Skeletal muscle satellite cell (primary cell): Measurements from ENCODE around the gene CLEC4G.

Experiments
- H3K27me3 ChIP-seq: 2 replicates; pipeline ENCODE4 v1.7.0; 2013; ENCODE audit warnings: low read length; ENCODE audit not compliant: control insufficient read depth, insufficient read depth
- H3K36me3 ChIP-seq: 2 replicates; pipeline ENCODE4 v1.7.0; 2013; ENCODE audit warnings: mild to moderate bottlenecking, control low read depth, low read length; ENCODE audit not compliant: insufficient read depth
- H3K4me1 ChIP-seq: 2 replicates; pipeline ENCODE4 v1.7.0; 2013; ENCODE audit warnings: low read length; ENCODE audit not compliant: control insufficient read depth, insufficient read depth
- H3K4me2 ChIP-seq: 2 replicates; pipeline ENCODE4 v1.7.0; 2013; ENCODE audit warnings: mild to moderate bottlenecking, low read length
- H3K4me3 ChIP-seq: 2 replicates; pipeline ENCODE4 v1.7.0; 2013; ENCODE audit warnings: low read length
- H3K9ac ChIP-seq: 2 replicates; pipeline ENCODE4 v1.7.0; 2013; ENCODE audit warnings: mild to moderate bottlenecking, low read depth, low read length, moderate library complexity
- H3K9me3 ChIP-seq: replicated peaks from 2 replicates; pipeline ENCODE4 v1.7.0; 2013; ENCODE audit warnings: mild to moderate bottlenecking, control low read depth, low read length

The CLEC4G gene

DNA sequence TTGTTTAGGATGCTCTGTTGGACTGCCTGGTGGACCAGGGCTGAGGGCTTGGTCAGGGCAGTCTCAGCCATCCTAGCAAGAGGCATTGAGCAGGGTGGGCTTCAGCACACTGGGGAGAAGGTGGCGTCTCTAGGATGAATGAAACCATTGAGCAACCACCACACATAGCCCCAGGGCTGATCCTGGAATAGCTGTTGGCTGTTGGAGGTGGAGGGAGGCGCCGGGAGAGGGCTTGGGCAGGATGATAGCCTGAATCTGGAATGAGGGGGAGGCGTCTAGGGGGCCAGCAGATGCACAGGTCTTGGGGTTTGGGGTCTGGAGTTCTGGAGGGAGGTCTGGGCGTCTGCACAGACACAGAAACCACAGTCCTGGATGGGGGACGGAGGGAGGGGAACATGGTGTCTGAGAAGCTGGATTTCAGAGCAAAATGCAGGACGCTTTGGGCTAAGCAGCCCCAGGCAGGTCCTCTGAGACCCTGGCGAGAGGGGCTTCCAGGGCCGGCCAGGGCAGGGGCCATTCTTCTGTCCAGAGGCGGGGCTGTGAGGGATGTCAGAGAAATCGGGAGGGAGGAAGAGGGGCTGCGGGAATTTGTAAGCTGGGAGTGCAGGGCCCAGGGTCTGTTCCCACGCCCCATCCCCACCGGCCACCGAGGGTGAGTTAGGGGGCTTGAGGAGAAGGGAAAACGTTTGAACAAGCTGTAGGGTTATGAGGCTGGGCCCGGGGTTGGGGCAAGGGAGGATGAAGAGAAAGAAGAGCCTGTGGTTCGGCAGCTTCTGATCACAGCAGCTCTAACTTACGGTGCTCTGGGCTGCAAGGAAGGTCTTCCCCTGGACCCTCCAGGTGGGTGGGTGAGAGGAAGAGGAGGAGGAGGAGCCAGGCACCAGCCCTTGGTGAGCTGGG is 46.1 kb downstream of the CLEC4G start:
- no peak overlapping the region for H3K4me3 ChIP-seq
- H3K4me2 ChIP-seq: no peak overlapping the region
- H3K4me1 ChIP-seq: peaks cover 6% of the 10 kb centered on the region
- no peaks in the 10 kb centered on the region for H3K9me3 ChIP-seq
- H3K36me3 ChIP-seq: peaks cover 15% of the 10 kb centered on the region
- H3K9ac ChIP-seq: no peak overlapping the region
- no peaks in the 10 kb centered on the region for H3K27me3 ChIP-seq

DNA sequence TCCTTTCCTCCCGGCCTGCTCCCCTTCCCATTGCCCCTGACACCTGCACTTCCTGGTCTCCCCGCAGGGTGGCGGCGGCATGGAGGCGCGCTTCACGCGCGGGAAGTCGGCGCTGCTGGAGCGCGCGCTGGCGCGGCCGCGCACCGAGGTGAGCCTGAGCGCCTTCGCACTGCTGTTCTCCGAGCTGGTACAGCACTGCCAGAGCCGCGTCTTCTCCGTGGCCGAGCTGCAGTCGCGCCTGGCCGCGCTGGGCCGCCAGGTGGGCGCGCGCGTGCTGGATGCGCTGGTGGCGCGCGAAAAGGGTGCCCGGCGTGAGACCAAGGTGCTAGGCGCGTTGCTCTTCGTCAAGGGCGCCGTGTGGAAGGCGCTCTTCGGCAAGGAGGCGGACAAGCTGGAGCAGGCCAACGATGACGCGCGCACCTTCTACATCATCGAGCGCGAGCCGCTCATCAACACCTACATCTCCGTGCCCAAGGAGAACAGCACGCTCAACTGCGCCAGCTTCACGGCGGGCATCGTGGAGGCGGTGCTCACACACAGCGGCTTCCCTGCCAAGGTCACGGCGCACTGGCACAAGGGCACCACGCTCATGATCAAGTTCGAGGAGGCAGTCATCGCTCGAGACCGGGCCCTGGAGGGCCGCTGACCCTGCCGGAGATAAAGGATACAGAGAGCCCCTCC is 49.6 kb downstream of the CLEC4G start:
- Histone ChIP-seq H3K4me3 (peak overlapping the region; percentile 98), H3K27me3 (peaks cover 12% of the 10 kb centered on the region), H3K9ac (no peak overlapping the region), H3K36me3 (peaks cover 15% of the 10 kb centered on the region), H3K4me1 (peaks cover 9% of the 10 kb centered on the region), H3K4me2 (peak overlapping the region; percentile 91), H3K9me3 (no peaks in the 10 kb centered on the region)

DNA sequence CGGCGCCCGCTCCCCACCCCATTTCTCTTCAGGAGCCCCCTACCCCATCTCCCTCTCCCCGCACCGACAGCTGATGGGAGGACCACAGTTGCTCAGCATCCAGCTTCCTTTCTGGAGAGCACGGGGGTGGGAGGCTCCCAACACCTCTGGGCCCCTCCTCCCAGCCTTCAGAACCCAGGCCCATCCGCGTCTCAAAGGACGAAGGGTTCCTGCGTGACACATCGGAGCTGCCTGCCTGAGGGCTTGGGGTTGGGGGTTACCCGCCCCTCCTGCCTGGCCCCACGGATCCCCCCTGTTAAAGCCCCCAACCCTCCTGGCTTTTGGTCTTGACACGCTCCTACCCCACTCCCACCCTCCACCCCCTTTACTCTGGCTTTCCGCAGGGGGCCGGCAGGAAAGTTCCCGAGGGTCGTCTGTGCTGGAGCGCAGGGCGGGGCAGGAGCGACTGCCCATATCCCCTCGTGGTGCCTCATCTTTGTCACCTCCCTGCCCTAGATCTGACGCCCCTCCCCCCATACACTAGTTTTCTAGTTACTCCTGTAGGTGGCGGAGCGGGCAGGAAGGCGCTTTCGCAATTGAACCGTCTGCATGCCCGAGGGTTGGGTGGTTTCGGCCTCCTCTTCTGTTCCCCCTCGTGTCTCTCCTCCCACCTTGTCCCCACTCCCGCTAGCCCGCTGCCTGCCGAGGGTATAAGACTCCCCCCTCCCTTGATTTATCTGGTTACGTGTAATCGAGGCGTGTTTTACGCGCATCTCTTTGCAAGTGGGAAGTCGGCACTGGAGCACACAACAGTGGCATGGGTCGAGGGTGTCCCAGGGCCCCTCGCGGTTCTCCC is 50.4 kb downstream of the CLEC4G start:
- peak overlapping the region; percentile 91 for H3K4me2 ChIP-seq
- peak overlapping the region; percentile 98 for H3K4me3 ChIP-seq
- H3K4me1 ChIP-seq: peaks cover 9% of the 10 kb centered on the region
- H3K27me3 ChIP-seq: peaks cover 19% of the 10 kb centered on the region
- H3K9ac ChIP-seq: peak overlapping the region; percentile 99
- H3K36me3 ChIP-seq: peaks cover 15% of the 10 kb centered on the region
- no peaks in the 10 kb centered on the region for H3K9me3 ChIP-seq

DNA sequence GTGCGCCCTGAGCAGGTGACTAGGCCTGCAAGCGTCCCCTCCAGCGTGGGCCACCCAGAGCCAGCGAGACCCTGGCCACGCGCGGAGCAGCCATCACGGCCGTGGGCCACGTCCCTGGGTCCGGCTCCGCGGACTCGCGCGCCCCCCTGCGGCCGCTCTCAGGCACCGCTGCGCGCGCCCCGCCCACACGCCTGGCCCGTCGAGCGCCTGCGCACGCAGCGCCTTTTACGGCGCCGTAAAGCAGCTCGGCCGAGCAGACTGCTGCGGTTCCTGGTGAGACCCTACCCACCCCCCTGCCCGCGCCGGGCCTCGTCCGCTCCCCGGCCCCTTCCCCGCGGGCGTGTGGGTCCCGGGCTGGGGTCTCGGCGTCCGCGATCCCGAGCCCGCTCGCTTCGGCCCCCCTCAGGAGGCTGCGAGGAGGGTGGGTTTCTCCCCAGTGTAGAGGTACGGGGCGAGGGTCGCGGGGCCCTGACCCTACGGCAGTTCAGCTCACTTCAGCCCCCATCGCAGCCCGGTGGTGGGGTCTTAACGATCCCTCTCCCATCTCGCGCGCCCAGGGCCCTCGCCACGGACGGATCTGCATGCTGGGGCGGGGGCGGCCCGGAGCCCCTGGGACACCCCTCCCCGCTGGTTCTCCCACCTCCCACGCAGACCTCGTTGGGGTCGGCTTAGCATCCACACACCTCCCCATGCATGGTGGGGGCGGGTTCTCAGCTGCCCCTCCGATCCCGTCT is 51.1 kb downstream of the CLEC4G start, which contains the start of gene TRAPPC5:
TSS of gene TRAPPC5 (plus strand) at position 228 of the 734 bp plus-strand sequence. CDS start 1,421 bp downstream, outside the sequence.
- Histone ChIP-seq H3K4me1 (peaks cover 9% of the 10 kb centered on the region), H3K36me3 (peaks cover 15% of the 10 kb centered on the region), H3K9ac (peak within 1 kb of the TSS; percentile 99), H3K4me3 (peak within 1 kb of the TSS; percentile 98), H3K27me3 (peaks cover 22% of the 10 kb centered on the region), H3K9me3 (no peaks in the 10 kb centered on the region), H3K4me2 (peak within 1 kb of the TSS; percentile 91)

DNA sequence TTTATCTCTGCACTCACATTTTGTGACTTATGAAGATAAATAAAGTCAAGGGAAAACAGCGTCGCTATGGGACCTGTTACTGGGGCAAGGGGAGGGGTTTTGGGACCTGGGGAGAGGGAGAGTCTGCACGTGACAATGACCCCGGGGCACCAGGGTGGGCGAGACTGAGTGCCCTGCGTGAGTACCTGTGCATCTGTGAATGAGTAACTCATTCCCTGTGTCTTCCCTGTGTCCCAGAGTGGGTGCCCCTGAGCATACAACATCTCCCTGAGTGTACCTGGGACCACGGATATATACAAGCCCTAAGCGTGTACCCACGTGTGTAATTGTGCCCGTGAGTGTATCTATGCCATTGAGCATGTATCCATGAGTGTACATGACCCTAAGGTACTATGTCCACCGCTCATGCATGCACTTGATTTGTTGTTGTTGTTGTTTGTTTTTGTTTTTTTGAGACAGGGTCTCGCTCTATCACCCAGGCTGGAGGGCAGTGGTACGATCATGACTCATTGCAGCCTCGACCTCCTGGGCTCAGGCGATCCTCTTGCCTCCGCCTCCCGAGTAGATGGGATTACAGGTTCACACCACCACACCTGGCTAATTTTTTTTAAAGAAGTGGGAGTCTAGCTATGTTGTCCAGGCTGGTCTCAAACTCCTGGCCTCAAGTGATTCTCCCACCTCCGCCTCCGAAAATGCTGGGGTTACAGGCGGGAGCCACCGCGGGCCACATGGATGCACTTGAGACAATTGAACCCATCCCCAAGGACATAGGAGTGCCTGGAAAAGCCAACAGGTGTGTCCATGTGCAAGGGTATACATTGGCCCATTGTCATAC is 51.9 kb downstream of the CLEC4G start:
- H3K4me1 ChIP-seq: peaks cover 9% of the 10 kb centered on the region
- H3K36me3 ChIP-seq: peaks cover 15% of the 10 kb centered on the region
- H3K4me3 ChIP-seq: peak overlapping the region; percentile 98
- H3K4me2 ChIP-seq: peak overlapping the region; percentile 91
- H3K9me3 ChIP-seq: no peaks in the 10 kb centered on the region
- peaks cover 22% of the 10 kb centered on the region for H3K27me3 ChIP-seq
- no peak overlapping the region for H3K9ac ChIP-seq

DNA sequence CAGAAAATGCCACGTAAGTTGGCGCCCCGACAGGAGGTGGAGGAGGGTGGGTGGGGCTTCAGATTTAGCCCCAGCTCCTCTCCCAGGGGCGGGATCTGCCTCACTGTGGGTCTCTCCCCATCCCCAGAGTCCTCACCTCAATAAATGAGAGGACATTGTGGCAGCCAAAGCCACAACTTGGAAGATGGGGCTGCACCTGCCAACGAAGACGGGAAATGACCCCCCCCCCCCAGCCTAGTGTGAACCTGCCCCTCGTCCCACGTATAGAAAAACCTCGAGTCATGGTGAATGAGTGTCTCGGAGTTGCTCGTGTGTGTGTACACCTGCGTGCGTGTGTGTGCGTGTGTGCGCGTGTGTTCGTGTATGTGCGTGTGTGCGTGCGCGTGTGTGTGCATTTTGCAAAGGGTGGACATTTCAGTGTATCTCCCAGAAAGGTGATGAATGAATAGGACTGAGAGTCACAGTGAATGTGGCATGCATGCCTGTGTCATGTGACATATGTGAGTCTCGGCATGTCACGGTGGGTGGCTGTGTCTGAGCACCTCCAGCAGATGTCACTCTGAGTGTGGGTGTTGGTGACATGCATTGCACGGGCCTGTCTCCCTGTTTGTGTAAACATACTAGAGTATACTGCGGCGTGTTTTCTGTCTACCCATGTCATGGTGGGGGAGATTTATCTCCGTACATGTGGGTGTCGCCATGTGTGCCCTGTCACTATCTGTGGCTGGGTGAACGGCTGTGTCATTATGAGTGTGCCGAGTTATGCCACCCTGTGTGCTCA is 52.7 kb downstream of the CLEC4G start:
- Histone ChIP-seq H3K4me1 (peaks cover 9% of the 10 kb centered on the region), H3K9me3 (no peaks in the 10 kb centered on the region), H3K4me3 (no peak overlapping the region), H3K4me2 (no peak overlapping the region), H3K36me3 (peaks cover 15% of the 10 kb centered on the region), H3K27me3 (peaks cover 22% of the 10 kb centered on the region), H3K9ac (no peak overlapping the region)
